ENCODE results near the gene DDX17. TPM values are rescaled to one million over a fixed set of nuclear protein-coding genes. Genes with fewer than 3 reads are reported as not detected.

The DDX17 gene
- total RNA-seq, 4 donors from 2014 or later = 583 to 733 (median 616) TPM

GRCh38 chr22:38485783-38486182 is 20.3 kb downstream of the DDX17 start:
- peaks cover 0 to 100% (median 0%) of the 10 kb centered on the region in 3 donors for H3K36me3 ChIP-seq
- TF ChIP-seq CTCF (IDR thresholded peaks at IDR 0.05) (no peak), POLR2A (IDR thresholded peaks at IDR 0.05) (no peak)
- H3K4me3 ChIP-seq = no peak overlapping the region
- no peak overlapping the region for H3K27ac ChIP-seq
- H3K27me3 ChIP-seq = no peaks in the 10 kb centered on the region
- no peaks in the 10 kb centered on the region for H3K9me3 ChIP-seq
- DNase-seq = no peak
- peaks cover 0 to 5% (median 0%) of the 10 kb centered on the region in 4 donors for H3K4me1 ChIP-seq

DNA sequence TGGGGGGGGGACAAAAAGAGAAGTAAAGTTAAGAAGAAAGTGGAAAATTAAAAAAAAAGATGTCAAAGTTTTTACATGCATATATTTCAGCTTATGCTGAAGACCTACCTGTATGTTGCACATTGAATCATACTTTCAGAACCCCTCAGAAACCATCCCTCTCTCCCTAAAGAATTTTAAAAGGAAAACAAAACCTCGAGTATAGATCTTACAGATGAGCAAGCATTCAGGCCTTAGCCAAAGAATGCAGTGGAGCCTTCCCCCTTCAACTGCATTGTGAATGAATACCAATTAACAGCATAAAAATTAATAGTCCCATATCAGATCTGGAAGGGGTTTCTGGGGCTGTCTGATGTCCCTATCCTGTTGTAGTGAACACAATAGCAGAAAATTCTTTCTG is 21.9 kb downstream of the DDX17 start:
- peaks cover 0 to 94% (median 0%) of the 10 kb centered on the region in 3 donors for H3K36me3 ChIP-seq
- no peak for TF ChIP-seq POLR2A (IDR thresholded peaks at IDR 0.05)
- no peak for TF ChIP-seq CTCF (IDR thresholded peaks at IDR 0.05)

DNA sequence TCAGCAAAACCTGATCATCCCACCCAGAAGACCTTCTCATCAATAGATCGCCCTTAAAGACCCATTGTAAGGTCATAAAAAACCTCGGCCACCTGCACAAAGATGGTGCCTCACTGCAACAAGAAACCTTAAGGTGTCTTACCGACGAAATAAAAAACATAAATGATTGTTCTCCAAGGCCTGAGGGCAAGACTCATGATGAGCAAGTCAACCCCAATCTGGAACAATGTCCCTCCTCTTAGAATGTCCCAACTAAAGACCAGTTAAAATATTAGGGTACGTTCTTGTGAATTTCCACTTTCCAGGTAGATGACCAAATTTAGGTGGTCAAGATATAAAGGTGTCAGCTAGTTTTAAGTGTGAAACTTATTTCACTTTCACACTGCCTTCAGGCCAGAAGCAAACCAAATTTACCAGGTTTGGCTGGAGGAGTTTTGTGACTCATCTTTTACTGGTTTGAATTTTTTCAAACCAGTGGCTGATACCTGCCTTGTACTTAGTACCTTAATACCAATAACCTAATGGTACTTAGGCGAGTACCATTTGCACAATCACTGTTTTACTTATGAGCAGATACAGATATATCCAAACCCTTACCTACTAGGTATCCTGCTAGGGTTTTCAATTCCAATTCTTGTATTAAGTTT is 23.3 kb downstream of the DDX17 start:
- Histone ChIP-seq H3K9me3 (no peaks in the 10 kb centered on the region), H3K4me3 (no peak overlapping the region), H3K36me3 (peaks cover 0 to 81% (median 0%) of the 10 kb centered on the region in 3 donors), H3K27me3 (no peaks in the 10 kb centered on the region), H3K27ac (no peak overlapping the region), H3K4me1 (no peaks in the 10 kb centered on the region)
- DNase-seq = no peak
- TF ChIP-seq POLR2A (IDR thresholded peaks at IDR 0.05) (no peak), CTCF (IDR thresholded peaks at IDR 0.05) (no peak)

More for the DNA sequence above, 21.9 kb downstream of the DDX17 start:
- H3K4me1 ChIP-seq = no peaks in the 10 kb centered on the region
- no peaks in the 10 kb centered on the region for H3K27me3 ChIP-seq
- no peaks in the 10 kb centered on the region for H3K9me3 ChIP-seq
- DNase-seq = no peak
- no peak overlapping the region for H3K4me3 ChIP-seq
- no peak overlapping the region for H3K27ac ChIP-seq

DNA sequence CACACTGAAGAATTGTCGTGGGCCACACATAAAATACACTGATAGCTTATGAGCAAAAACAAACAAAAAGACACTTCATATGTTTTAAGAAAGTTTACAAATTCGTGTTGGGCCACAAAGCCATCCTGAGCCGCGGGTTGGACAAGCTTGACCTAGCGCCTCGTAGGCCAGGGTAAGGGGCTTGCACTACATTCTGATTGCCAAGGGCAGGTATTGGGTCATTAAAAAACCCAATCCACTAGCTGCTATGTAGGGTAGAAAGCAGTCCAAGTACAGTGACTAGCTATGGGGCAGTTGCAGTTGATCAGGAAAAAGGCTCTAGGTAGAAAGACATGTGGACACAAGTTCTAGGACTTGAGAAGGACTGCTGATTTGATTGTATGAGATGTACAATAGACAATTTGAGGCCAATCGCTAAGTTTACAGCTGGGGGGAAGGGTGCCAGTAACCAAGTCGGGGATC is 24.2 kb downstream of the DDX17 start:
- H3K27ac ChIP-seq = no peak overlapping the region
- DNase-seq = no peak
- H3K9me3 ChIP-seq = no peaks in the 10 kb centered on the region
- peaks cover 0 to 72% (median 0%) of the 10 kb centered on the region in 3 donors for H3K36me3 ChIP-seq
- H3K4me1 ChIP-seq = no peaks in the 10 kb centered on the region
- H3K27me3 ChIP-seq = no peaks in the 10 kb centered on the region
- no peak overlapping the region for H3K4me3 ChIP-seq
- no peak for TF ChIP-seq CTCF (IDR thresholded peaks at IDR 0.05)
- TF ChIP-seq POLR2A (IDR thresholded peaks at IDR 0.05) = no peak

DNA sequence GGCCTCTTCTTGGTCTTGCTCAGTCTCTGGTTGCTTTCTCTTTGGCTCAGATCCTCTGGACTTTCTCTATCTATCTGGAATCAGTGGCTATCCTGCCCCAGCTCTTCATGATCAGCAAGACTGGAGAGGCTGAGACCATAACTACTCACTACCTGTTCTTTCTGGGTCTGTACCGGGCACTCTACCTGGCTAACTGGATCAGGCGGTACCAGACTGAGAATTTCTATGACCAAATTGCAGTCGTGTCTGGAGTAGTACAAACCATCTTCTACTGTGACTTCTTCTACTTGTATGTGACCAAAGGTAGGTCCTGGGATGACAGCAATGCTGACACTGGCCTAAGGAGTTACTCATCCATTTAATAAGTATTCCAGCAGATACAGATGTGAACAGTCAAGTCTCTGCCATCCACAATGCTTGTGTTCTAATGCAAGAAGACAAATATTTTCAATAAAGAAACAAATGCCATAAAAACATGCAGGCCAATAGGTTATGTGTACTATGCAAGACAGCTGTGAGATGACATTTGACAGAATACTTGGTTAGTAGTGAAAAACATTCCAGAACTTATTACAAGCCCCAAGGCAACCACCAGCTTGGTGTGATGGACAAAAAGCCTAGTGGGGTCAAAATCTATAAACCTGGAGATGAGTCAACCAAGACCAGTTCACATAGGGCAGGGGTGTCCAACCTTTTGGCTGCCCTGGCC is 24.8 kb downstream of the DDX17 start:
- Histone ChIP-seq H3K9me3 (no peaks in the 10 kb centered on the region), H3K27ac (no peak overlapping the region), H3K36me3 (peaks cover 0 to 66% (median 0%) of the 10 kb centered on the region in 3 donors), H3K27me3 (no peaks in the 10 kb centered on the region), H3K4me1 (no peaks in the 10 kb centered on the region), H3K4me3 (no peak overlapping the region)
- DNase-seq = no peak
- TF ChIP-seq POLR2A (IDR thresholded peaks at IDR 0.05) (no peak), CTCF (IDR thresholded peaks at IDR 0.05) (no peak)

Measured in Peyer's patch (tissue), 4 donors.